HEK293T (cell line): Measurements from ENCODE around the gene RIF1.

Experiments used
- SP1 ChIP-seq: fragments of 450-650 bp; IDR thresholded peaks from 2 replicates; pipeline ENCODE4 v1.6.1; 2017
- ZNF384 ChIP-seq: fragments of 450-650 bp; IDR thresholded peaks from 2 replicates; pipeline ENCODE4 v1.6.1; 2016

DNA sequence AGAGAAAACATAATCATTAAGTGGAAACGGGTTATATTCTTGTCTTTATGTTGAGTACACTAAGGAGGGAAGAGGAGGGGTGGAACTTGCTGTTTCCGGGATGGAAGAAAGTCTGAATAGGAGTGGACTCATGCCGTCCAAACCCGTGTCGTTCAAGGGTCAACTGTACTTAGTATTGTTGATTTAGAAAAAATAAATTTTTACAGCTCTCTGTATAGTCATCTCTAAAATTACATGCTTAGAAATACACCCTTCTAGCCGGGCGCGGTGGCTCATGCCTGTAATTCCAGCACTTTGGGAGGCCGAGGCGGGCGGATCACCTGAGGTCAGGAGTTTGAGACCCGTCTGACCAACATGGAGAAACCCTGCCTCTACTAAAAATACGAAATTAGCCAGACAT lies 29.4 kb downstream of the RIF1 start:
- TF ChIP-seq ZNF384 (no peak), SP1 (no peak)
